Fibroblast of upper back skin (primary cell): ENCODE results near the gene ZDHHC22.
A peak's percentile ranks its signal among the peaks of the same experiment; 100 is the strongest.

Experiments
- DNase-seq: peaks from one replicate; pipeline ENCODE4 v3.0.0-alpha.2; 2013

The ZDHHC22 gene

DNA sequence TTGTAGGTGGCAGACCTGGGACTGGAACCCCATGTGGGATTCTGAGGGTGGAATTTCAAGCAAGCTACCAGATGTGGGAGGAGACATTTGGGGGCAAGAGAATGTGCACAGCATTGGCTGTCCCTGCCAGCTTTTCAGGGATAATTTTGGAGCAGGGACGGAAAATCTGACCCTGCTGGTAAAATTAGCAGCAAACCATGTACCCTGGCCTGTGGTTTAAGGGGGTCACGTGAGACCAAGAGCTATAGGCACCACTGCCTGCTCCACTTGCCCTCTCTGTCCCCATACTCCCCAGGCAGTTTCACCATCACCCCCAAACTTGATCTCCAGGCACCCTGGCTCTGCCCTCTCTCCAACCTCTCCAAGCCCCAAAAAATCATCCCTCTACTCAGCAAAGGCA is 13.5 kb upstream of the ZDHHC22 start:
- DNase-seq: no peak

DNA sequence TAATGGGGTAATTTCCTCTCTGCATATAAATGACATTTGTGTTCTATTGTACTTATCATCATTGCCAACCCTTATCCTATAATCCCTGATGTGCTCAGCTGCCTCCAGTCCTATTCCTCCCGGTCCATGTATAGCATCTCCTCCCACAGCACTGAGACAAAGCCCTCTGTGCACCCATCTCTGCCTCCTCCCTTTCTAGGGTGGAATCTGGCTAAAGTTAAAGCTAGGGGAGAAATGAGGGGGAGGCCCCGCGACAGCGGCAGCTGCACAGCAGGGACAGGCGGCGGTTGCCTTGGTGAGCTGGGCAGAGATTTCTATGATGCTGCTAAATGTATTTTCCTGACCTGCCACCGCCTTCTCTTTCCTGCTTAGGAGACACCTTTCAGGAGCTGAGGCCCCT is 12.8 kb upstream of the ZDHHC22 start:
- DNase-seq: no peak

DNA sequence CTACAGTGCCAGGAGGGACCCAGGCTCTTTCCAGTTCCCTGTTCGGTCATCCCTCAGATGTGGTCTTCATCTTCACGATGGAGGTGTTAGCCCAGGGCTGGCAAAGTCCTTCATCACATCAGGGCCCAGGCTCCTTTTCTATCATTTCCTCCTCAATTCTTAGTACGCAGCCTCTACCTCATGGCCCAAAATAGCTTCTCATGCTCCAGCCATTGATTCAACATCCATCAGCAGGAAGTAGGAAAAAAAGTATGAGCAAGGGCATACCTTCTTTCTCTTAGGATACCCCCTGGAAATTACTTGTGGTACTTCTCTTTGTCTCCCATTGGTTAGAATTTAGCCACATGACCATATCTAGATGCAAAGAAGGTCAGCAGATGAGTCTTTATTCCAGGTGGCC is 12.2 kb upstream of the ZDHHC22 start:
- no peak for DNase-seq

DNA sequence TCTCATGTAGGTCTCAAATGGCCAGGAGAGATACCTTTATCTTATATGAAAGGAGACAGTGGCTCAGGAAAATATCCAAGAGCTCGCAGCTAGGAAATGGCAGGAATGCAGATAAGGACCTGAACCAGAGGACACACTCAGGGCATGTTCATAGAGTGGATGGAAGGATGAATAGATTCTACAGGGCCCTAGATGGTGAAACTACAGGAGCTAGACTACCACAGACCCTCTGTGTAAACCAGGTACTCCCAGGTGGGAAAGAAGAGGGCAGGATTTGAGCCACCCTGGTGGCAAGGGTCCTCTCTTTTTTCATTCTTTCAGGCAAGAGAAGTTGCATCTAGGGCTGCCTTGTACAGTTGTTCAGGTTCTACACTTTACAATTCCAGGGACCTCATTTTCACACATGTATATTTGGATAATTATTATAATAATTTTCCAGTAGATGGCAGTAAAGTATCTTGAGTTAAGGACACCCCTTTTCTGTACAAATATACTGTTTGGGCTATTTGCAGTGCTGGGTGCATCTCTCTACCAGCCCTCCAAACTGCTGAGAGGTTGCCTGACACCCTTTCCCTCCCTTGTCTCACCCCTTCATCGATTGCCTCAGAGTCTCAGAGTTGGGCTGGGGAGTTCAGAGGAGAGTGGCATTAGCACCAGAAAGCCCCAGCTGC is 10.5 kb upstream of the ZDHHC22 start:
- DNase-seq: peak; percentile 18

DNA sequence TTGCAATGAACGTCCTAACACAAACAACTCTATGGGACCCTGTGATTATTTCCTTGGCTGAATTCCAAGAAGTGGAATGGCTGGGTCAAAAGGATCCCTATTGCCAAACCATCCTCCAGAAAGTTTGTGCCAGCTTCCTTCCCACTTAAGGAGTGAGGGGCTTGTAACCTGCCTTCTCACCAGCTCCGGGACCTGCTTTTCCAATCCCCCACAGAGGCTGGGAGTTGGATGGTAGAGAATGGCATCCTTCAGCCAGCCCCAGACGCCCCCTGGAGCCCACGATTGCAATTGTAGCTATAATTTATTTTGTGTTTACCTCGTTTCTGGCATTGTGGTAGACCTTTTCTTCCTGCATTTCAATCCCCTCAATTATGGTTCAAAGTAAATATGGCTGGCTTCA is 9.7 kb upstream of the ZDHHC22 start:
- DNase-seq: no peak

DNA sequence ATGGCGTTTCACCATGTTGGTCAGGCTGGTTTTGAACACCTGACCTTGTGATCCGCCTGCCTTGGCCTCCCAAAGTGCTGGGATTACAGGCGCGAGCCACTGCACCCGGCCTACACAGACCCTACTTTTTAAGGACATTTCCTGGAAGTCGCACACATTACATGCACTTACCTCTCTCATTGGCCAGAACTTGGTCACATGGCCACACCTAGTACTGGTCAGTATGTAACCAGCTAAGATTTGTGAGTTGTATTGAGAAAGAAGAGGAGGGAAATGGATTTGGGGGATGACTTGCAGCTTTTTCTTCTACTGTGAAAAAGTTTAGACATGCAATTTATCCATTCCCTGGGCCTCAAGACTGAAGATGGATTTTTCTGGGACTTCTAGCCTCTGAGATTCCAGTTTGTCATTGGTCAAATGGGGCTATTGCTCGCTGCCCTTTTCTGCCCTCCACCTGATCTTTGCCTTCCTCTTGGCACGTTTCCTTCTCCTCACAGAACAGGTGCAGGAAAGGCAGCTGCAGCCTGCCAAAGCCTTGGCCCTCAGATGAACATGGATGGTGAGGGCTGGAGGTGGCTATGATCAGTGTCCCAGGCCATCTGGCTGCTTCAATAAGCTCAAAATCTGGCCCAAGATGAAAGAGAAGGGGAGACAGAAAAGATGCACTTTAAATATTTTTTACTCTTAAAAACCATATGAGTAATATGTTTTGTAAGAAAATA is 7.1 kb upstream of the ZDHHC22 start:
- no peak for DNase-seq

DNA sequence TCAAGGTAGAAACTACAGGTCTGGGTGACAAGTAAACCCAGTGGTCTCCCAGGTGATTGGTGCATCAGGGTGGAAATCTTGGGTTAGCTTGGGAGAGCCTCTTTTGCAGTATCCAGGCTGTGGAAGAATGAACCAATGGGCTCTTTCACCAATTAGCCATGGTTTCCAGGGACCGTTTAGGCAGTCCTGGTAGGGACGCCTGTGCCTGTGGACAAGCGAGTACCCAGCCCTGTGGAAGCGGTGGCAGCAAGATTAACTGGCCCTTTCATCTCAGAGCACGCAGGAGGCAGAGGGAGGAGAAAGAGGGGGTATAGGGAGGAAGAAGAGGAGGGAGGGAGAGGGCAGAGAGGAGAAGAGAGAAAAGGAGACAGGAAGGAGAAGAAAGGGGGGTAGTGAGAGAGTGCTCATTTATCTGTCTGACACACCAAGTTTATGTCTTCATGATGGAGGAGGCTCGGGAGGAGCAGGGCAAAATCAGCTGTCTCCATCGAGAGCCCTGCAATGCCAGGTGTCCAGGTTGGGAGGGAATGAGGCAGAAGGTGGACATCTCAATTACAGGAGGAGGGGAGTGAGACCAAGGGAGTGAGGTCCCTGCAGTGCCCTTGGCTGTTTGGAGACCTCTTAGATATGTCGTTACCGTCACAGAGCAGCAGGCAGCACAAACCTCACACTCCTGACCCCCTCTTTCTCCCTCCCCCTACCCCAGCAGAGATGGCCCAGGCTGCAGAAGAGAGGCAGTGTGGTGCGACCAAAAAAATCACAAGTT is 4.6 kb upstream of the ZDHHC22 start:
- DNase-seq: no peak

DNA sequence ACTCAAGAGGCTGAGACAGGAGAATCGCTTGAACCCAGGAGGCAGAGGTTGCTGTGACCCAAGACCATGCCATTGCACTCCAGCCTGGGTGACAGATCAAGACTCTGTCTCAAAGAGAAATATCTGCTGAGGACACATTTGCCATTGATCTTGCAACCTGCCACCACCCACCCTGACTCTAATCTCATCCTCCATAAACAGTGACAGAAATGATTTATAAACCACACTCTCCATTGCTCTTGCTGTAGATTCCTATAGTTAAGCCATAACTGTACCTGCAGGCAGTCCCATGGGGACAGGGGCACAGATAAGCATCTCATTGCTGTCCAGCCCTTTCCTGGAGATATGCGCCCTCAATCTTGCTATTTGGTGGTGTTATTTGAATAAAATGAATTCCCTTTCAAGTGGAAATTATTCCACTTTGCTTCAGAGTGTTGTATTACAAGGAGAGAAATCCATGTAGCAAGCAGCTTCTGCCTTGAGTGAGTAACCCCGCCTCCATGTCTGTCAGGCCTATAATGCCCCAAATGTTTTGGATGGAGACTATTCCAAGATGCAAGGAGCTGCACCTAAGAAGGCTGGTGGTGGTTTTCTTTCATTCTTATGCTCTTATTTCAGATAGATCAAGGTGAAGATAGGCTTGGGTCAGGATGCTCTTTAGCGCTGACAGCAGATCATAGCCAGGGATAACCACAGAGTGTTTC is 3.0 kb upstream of the ZDHHC22 start:
- no peak for DNase-seq

DNA sequence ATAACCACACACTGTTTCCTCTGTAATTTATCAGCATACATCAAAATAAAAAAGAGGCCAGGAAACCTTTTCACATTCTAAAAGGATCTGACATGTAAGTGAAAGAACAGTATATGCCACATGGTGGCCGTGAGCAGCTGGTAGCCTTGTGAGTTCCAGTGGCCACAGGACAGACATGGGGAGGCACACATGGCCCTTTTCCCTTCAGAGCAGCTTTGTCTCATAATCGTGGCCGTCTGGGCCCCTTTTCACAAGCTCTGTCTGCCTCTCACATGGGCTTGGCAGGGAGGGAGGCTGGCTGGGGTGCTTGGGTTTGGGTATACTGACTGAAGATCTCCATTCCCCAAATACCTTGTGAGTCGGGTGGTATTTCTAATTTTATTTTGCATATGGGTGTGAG is 1.5 kb upstream of the ZDHHC22 start:
- no peak for DNase-seq

DNA sequence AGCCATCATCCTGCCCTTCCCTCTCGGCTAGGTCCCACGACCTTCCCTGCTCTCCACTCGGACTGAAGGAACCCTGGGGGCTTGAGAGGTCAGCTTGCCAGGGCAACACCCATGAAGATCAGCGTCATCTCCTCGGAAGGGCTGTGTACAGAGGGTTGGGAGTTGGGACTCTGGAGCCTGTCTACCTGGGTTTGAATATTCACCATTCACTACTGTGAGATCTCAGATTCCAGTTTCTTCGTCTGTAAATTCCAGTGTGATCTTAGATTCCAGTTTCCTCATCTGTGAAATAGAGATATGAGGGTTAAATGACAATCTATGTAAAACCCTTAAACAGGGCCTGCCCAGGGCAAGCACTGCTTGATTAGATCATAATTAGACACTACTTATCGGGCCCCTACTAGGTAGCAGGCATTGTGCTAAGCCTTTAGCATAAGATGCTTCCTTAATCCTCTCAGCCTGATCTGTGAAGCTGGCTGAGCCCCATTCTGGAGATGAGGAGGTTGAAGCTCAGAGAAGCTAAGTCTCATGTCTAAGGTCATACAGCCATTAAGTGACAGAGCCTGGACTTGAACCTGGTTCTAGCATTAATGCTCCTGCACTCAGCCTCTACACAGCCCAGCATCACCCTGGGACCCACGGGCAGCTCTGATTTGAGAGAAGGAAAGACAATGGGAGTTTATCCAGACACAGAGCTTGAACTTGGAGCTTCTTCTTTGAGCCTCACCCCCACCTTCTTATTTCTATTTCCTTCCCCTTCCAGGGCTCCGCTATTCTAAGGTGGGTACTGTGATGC is 612 bp upstream of the ZDHHC22 start:
- DNase-seq: no peak

DNA sequence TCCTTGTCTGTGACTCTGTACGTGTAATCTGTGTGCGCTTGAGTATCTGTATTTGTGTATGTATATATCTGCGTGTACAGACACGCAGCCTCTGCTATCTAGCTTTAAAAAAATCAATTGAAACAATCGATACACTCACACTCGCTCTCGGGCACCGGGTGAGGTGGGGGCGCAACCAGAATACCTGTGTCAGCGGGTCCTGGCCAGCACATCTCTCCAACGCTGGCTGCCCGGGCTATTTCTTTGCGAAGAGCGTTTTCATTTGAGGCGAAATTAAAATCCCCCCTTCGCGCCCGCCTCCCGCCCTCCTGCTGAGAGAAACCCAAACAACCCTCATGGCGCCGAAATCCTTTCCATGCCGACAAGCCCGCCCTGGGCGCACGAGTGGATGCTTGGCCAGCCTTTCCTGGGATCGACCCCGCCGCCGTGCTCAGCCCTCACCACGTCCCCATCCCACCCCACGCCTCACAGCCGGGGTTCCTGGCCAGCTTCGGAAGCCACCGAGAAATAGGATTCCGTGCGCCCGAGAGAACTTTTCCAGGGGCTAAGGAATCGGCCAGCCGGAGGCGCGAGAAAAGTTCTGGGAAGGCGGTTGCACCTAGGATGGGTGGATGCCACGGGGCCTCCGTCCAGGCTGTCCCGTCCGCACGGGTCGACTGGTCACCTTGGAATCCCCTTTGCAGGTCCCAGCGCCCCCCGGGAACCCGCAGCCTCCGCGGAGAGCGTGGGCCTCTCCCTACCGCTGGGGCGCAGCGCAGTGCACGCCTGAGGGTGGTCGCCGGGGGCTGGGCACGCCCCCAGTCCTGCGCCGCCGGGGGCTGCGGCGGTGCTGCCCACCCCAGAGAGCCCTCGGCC is 1.0 kb downstream of the ZDHHC22 start:
- DNase-seq: no peak

DNA sequence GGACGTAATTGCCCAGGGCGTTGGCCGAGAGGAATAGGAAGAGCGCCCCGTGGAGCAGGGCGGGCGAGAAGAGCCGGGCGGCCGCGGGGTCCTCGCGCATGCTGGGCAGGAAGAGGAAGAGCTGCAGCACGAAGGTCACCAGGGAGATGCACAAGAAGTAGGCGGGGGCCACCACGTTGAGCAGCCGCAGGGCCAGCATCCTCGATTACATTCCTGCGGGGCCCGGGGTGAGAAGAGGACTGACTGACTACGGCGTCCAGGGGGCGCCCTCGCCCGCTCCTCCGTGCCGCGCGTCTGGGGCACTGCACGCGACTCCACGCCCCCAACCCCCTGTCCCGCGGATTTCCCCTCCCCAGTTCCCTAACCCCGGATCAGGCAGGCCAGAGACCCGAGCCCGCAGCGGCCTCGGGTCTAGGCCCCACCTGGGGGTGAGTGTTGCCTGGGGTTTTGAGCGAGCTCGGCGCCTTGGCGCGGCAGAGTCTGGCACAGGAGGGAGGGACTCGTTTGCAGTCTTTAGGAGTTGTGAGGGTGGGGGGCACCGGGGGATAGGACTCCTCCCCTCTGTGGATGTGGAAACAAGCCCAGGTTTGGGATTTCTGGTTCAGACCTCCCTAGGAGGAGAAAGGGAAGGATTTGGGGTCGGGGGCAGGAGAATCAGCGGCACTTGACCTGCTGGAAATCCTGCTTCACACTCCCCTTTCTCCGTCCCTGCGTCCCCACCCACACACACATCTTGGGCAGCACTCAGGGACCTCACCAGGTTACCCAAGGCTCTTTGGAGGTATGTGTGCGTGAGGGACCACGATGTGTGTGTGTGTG is 1.8 kb downstream of the ZDHHC22 start:
- no peak for DNase-seq

DNA sequence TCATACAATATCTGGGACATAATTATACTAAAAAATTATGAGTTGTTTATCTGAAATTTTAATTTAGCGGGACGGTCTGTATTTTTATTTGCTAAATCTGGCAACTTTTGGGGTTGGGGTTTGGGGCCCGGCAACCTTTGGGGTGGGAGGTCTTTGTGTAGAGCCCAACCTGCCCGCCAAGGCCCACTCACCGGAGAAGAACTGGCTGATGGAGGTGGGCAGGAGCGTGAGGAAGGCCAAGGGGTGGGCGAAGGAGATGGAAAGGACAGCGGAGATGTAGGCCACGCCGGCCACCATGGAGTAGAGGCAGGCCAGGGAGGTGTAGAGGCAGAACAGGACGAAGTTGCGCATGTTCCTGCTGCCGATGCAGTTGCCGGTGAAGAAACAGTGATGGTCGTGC is 2.6 kb downstream of the ZDHHC22 start:
- no peak for DNase-seq

DNA sequence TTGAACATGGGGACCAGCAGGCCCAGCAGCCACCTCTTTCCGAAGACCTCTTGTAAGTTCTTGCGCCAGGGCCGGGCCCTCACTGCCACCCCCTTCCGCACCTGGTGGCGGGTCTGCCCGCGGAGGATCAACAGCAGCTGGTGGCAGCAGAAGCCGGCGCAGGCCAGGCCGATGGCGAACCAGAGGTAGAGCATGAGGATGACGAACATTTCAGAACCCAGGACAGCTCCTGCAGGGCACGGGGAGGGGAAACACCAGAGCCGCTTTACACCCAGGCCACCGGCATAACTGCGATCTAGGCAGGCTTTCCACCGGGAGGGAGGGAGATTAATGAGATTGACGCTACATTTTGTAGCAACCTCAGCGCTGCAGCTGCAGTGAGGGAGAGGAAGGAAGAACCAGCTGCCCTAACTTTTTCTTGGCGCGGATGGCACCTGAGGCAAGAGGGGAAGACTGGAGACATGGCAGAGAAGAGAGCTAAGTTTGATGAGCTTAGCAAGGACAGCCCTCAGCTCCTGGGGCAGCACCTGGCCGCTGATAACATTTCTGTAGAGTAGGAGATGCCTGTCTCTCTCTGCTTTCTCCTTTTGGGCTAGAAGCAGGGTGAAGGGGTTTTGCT is 7.8 kb downstream of the ZDHHC22 start:
- DNase-seq: peak; percentile 61

DNA sequence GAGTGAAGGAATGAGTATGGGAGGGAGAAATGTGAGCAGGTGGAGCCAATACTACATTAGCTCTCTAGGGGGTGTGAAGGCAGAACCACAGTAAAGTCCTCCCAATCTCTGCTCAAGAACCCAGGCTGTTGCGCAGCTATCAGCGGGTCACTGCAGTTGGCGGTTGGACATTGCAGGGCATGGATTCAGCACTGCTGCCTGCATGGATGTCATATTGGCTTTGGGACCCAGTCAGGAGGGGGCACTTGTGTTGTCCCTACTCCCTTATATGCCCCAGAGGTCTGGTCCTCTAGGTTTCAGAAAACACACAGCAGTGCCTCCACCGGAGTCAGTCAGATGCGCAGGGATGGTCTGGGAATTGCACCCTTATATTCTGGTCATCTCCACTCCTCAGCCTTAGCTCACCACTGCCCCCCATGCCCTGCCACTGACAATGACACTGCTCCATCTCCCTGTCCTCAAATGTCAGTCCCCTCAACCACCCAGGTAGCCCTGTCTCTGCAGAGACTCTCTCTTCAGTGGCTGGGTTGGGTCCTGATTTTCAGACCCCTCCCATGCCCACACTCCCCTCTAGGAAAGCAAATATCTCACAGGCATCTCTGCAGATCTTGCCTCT is 9.6 kb downstream of the ZDHHC22 start:
- no peak for DNase-seq

DNA sequence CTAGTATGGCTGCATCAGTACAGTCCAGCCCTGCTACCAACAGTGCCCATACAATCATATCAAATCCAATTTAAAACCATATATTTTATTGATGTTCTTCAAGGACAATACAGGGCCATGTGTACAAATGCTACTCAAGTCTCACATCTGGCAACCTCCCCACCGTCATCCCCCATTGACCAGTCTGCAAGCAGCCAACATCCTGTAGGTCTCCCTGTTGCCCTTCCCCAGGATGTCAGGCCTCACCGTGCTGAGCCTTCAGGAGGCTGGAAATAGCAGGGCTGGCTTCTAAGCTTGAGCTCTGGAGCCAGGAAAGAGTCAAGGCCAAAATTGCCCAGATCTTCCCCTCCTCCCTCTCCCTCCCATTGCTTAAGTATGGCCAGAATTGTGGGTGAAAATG is 10.4 kb downstream of the ZDHHC22 start:
- no peak for DNase-seq

DNA sequence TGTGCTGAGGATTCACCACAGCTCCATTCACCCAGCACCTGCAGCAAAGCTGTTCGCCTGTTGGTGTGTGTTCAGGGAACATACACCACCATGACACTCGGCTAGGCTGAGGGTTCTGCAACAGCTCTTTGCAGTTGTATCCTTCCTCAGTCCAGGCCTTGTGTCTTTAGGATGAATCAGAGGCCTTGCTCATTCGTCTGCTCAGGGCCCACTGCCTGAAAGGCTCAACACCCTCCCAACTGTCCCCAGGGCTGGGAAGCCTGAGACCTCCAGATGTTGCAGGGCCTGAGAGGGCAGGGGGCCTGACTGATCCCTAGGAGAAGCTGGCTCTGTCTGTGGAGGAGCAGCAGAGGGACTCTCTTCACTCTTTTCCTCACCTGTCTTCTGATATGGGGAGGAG is 11.2 kb downstream of the ZDHHC22 start:
- no peak for DNase-seq

DNA sequence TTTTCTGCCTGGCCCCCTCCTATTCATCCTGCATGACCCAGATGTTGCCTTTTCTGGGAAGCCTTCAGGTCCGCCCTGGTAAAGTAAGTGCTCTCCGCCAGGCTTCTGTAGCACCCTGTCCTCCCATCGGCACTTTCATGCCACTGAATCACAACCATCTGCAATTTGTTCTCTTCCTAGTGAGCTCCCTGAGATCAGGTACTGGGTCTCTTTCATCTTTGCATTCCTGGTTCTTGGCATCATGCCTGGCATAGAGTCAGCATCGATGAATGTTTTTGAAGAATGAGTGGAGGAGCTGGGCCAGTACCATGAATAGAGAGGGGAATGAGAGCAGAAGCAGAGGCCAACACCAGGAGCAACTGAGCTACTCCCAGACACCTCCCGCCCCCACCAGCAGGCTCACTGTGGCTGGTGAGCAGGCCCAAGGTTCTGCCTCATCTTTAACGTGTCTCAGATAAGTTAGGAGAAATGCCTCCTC is 13.1 kb downstream of the ZDHHC22 start:
- DNase-seq: peak; percentile 26

DNA sequence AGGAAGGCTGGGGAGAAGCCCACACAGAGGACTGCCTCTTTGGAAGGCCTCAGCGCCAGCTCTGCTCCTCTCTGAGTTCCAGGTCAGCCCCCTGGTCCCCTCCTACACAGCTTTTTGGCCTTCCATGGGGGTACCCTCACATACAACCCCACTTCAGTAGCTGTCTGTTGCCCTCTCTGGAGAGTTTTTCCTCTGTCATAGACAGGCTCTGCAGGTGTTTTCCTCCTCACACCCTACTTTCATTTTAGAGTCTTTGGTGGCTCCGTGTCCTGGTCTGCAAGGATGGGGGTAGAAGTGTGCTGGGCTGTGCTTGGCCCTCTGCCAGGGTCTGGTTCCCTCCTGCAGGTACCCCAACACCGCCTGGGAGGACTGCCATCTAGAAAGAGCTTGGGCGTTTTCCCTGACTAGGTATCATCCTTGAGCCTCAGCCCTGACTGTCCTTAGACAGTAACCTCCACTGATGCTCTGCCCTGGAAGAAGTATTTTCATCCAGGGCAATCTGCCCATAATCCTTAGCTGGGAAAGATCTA is 15.1 kb downstream of the ZDHHC22 start:
- no peak for DNase-seq
